Vagina (tissue), 2 donors: ENCODE data around the gene ATP6V1C2. TPM values are rescaled to one million over a fixed set of nuclear protein-coding genes. Genes with fewer than 3 reads are reported as not detected.

Source experiments
- DNase-seq, 2 donors: peaks; one replicate each; pipeline ENCODE4 v3.0.0-alpha.2; 2017; ENCODE audit errors: extremely low spot score in 2 of 2
- H3K27ac ChIP-seq: fragments of 200-600 bp; sonication (generic); one replicate; pipeline ENCODE4 v1.5.1; 2019
- H3K27me3 ChIP-seq: fragments of 200-600 bp; sonication (generic); one replicate; pipeline ENCODE4 v1.5.1; 2019
- H3K36me3 ChIP-seq, 2 donors: fragments of 200-600 bp; sonication (generic); one replicate each; pipeline ENCODE4 v1.5.1; 2017 to 2019
- H3K4me1 ChIP-seq: fragments of 200-600 bp; sonication (generic); one replicate; pipeline ENCODE4 v1.5.1; 2019
- H3K4me3 ChIP-seq, 2 donors: fragments of 200-600 bp; sonication (generic); 1 replicate in 1 of 2; 2 replicates in 1 of 2; pipeline ENCODE4 v1.5.1; 2016 to 2019
- H3K9me3 ChIP-seq: fragments of 200-600 bp; sonication (generic); one replicate; pipeline ENCODE4 v1.5.1; 2019
- CTCF ChIP-seq, 3 experiments: fragments of 450-650 bp in 2 of 3; fragments of 200-600 bp in 1 of 3; sonication (generic) in 1 of 3; IDR thresholded peaks; one replicate each; pipeline ENCODE4 v1.5.1; 2017 to 2019; ENCODE audit warnings: antibody characterized with exemption in 3 of 3, mild to moderate bottlenecking in 2 of 3, moderate library complexity in 2 of 3
- POLR2A ChIP-seq, 2 donors: fragments of 450-650 bp; IDR thresholded peaks; one replicate each; pipeline ENCODE4 v1.6.1; 2017; ENCODE audit warnings: antibody characterized with exemption in 2 of 2, mild to moderate bottlenecking in 2 of 2, moderate library complexity in 2 of 2
- POLR2AphosphoS5 ChIP-seq, 2 donors: sonication (generic); formaldehyde crosslinking; IDR thresholded peaks; one replicate each; pipeline ENCODE4 v1.9.0; 2017; ENCODE audit warnings: antibody characterized with exemption in 2 of 2, mild to moderate bottlenecking in 2 of 2, low read depth in 1 of 2; ENCODE audit not compliant: insufficient read depth in 1 of 2
- intact Hi-C: fragments of 100-400 bp; cut with DNase I; formaldehyde crosslinking; loops from one replicate; pipeline ENCODE4 v1.15.1; 2023
- total RNA-seq: library from RNA; depleted of rRNA; stranded (reverse); fragments of >200 nt; gene quantifications from one replicate; pipeline ENCODE4 v1.2.3, GENCODE V29; 2016

Gene ATP6V1C2
- total RNA-seq, 1 donor from 2014 or later, result 134 TPM

- H3K27me3 ChIP-seq, result no peaks in the 10 kb centered on the region
- H3K36me3 ChIP-seq, result no peaks in the 10 kb centered on the region
- H3K4me3 ChIP-seq, result no peak overlapping the region
- no peaks in the 10 kb centered on the region for H3K9me3 ChIP-seq
- no peak for TF ChIP-seq POLR2AphosphoS5 (IDR thresholded peaks at IDR 0.05; ENCODE audit: insufficient read depth in 1 of 2, low read depth in 1 of 2)
- no peak for TF ChIP-seq CTCF (IDR thresholded peaks at IDR 0.05)
- TF ChIP-seq POLR2A (IDR thresholded peaks at IDR 0.05), result no peak
- intact Hi-C loops, result no loop called here
- no peak overlapping the region for H3K27ac ChIP-seq
- H3K4me1 ChIP-seq, result no peaks in the 10 kb centered on the region
- no peak for DNase-seq
Observed at GRCh38 chr2:10704034-10704594, 17.3 kb upstream of the ATP6V1C2 start.

GRCh38 chr2:10706033-10706432 is 15.4 kb upstream of the ATP6V1C2 start:
- H3K4me1 ChIP-seq, result no peaks in the 10 kb centered on the region
- H3K4me3 ChIP-seq, result no peak overlapping the region
- intact Hi-C loops, result no loop called here
- H3K36me3 ChIP-seq, result no peaks in the 10 kb centered on the region
- no peaks in the 10 kb centered on the region for H3K9me3 ChIP-seq
- H3K27me3 ChIP-seq, result no peaks in the 10 kb centered on the region
- DNase-seq, result no peak
- no peak for TF ChIP-seq CTCF (IDR thresholded peaks at IDR 0.05)
- no peak for TF ChIP-seq POLR2A (IDR thresholded peaks at IDR 0.05)
- no peak for TF ChIP-seq POLR2AphosphoS5 (IDR thresholded peaks at IDR 0.05; ENCODE audit: insufficient read depth in 1 of 2, low read depth in 1 of 2)
- H3K27ac ChIP-seq, result no peak overlapping the region

GRCh38 chr2:10707831-10708230 is 13.6 kb upstream of the ATP6V1C2 start:
- H3K27me3 ChIP-seq, result no peaks in the 10 kb centered on the region
- intact Hi-C loops, result no loop called here
- DNase-seq, result no peak

GRCh38 chr2:10709290-10709939 is 12.0 kb upstream of the ATP6V1C2 start:
- no peak for DNase-seq
- no peaks in the 10 kb centered on the region for H3K36me3 ChIP-seq
- H3K4me3 ChIP-seq, result no peak overlapping the region
- H3K27me3 ChIP-seq, result no peaks in the 10 kb centered on the region
- no peaks in the 10 kb centered on the region for H3K4me1 ChIP-seq
- intact Hi-C loops, result no loop called here
- no peak overlapping the region for H3K27ac ChIP-seq
- no peaks in the 10 kb centered on the region for H3K9me3 ChIP-seq
- TF ChIP-seq POLR2AphosphoS5 (IDR thresholded peaks at IDR 0.05; ENCODE audit: insufficient read depth in 1 of 2, low read depth in 1 of 2) (no peak), POLR2A (IDR thresholded peaks at IDR 0.05) (no peak), CTCF (IDR thresholded peaks at IDR 0.05) (no peak)

More at GRCh38 chr2:10707831-10708230, 13.6 kb upstream of the ATP6V1C2 start:
- no peaks in the 10 kb centered on the region for H3K9me3 ChIP-seq
- no peak overlapping the region for H3K4me3 ChIP-seq
- TF ChIP-seq POLR2A (IDR thresholded peaks at IDR 0.05) (no peak), POLR2AphosphoS5 (IDR thresholded peaks at IDR 0.05; ENCODE audit: insufficient read depth in 1 of 2, low read depth in 1 of 2) (no peak), CTCF (IDR thresholded peaks at IDR 0.05) (no peak)
- H3K36me3 ChIP-seq, result no peaks in the 10 kb centered on the region
- H3K4me1 ChIP-seq, result no peaks in the 10 kb centered on the region
- no peak overlapping the region for H3K27ac ChIP-seq

GRCh38 chr2:10712185-10712809 is 9.1 kb upstream of the ATP6V1C2 start:
- Histone ChIP-seq H3K27me3 (no peaks in the 10 kb centered on the region), H3K27ac (no peak overlapping the region), H3K36me3 (no peaks in the 10 kb centered on the region), H3K9me3 (no peaks in the 10 kb centered on the region), H3K4me3 (no peak overlapping the region), H3K4me1 (no peaks in the 10 kb centered on the region)
- TF ChIP-seq POLR2A (IDR thresholded peaks at IDR 0.05), result no peak
- no peak for TF ChIP-seq CTCF (IDR thresholded peaks at IDR 0.05)
- TF ChIP-seq POLR2AphosphoS5 (IDR thresholded peaks at IDR 0.05; ENCODE audit: insufficient read depth in 1 of 2, low read depth in 1 of 2), result no peak
- no peak for DNase-seq
- intact Hi-C loops, result no loop called here
